ENCODE measurements around the gene ABHD12. TPM values are rescaled to one million over a fixed set of nuclear protein-coding genes. Genes with fewer than 3 reads are reported as not detected.

ABHD12 gene
- total and polyA plus RNA-seq, 9 donors, result 13.3 to 22.0 (median 15.0) TPM

GRCh38 chr20:25289886-25290597 lies 100.6 kb downstream of the ABHD12 start:
- Histone ChIP-seq H3K4me1 (ENCODE audit: control insufficient read depth, insufficient read depth, low read length) (peaks cover 9% of the 10 kb centered on the region), H3K9me3 (replicated peaks; ENCODE audit: control insufficient read depth, low read depth, low read length) (no peaks in the 10 kb centered on the region), H3K27ac (ENCODE audit: low read length) (no peak overlapping the region), H3K36me3 (ENCODE audit: control insufficient read depth, insufficient read depth, low read length) (peaks cover 70% of the 10 kb centered on the region), H3K4me3 (ENCODE audit: low read length) (no peak overlapping the region), H3K27me3 (ENCODE audit: control insufficient read depth, insufficient read depth, low read length) (no peaks in the 10 kb centered on the region)
- no peak for DNase-seq
- WGBS (ENCODE audit: insufficient coverage), result 88% methylated on average over 19 of the region's 24 CpGs

GRCh38 chr20:25288291-25289181 lies 102.1 kb downstream of the ABHD12 start:
- WGBS (ENCODE audit: insufficient coverage), result 86% methylated on average over 11 of the region's 22 CpGs
- Histone ChIP-seq H3K27me3 (ENCODE audit: control insufficient read depth, insufficient read depth, low read length) (no peaks in the 10 kb centered on the region), H3K36me3 (ENCODE audit: control insufficient read depth, insufficient read depth, low read length) (peaks cover 78% of the 10 kb centered on the region), H3K27ac (ENCODE audit: low read length) (no peak overlapping the region), H3K4me1 (ENCODE audit: control insufficient read depth, insufficient read depth, low read length) (no peaks in the 10 kb centered on the region), H3K9me3 (replicated peaks; ENCODE audit: control insufficient read depth, low read depth, low read length) (no peaks in the 10 kb centered on the region), H3K4me3 (ENCODE audit: low read length) (no peak overlapping the region)
- no peak for DNase-seq

GRCh38 chr20:25287631-25288290 lies 102.9 kb downstream of the ABHD12 start:
- no peak overlapping the region for H3K4me3 ChIP-seq (ENCODE audit: low read length)
- H3K4me1 ChIP-seq (ENCODE audit: control insufficient read depth, insufficient read depth, low read length), result no peaks in the 10 kb centered on the region
- no peak for DNase-seq
- H3K27ac ChIP-seq (ENCODE audit: low read length), result no peak overlapping the region
- 91% methylated on average over 11 of the region's 16 CpGs for whole genome bisulfite sequencing (ENCODE audit: insufficient coverage)
- H3K9me3 ChIP-seq (replicated peaks; ENCODE audit: control insufficient read depth, low read depth, low read length), result no peaks in the 10 kb centered on the region
- peaks cover 85% of the 10 kb centered on the region for H3K36me3 ChIP-seq (ENCODE audit: control insufficient read depth, insufficient read depth, low read length)
- H3K27me3 ChIP-seq (ENCODE audit: control insufficient read depth, insufficient read depth, low read length), result no peaks in the 10 kb centered on the region

- H3K27ac ChIP-seq (ENCODE audit: low read length), result no peak overlapping the region
- H3K9me3 ChIP-seq (replicated peaks; ENCODE audit: control insufficient read depth, low read depth, low read length), result no peaks in the 10 kb centered on the region
- no peaks in the 10 kb centered on the region for H3K27me3 ChIP-seq (ENCODE audit: control insufficient read depth, insufficient read depth, low read length)
- DNase-seq, result no peak
- H3K36me3 ChIP-seq (ENCODE audit: control insufficient read depth, insufficient read depth, low read length), result peaks cover 85% of the 10 kb centered on the region
- 94% methylated on average over 12 of the region's 12 CpGs for WGBS (ENCODE audit: insufficient coverage)
- H3K4me1 ChIP-seq (ENCODE audit: control insufficient read depth, insufficient read depth, low read length), result peaks cover 5% of the 10 kb centered on the region
- no peak overlapping the region for H3K4me3 ChIP-seq (ENCODE audit: low read length)
Observed at GRCh38 chr20:25286917-25287316, 103.7 kb downstream of the ABHD12 start.

GRCh38 chr20:25285856-25286798 lies 104.5 kb downstream of the ABHD12 start:
- peaks cover 10% of the 10 kb centered on the region for H3K4me1 ChIP-seq (ENCODE audit: control insufficient read depth, insufficient read depth, low read length)
- H3K9me3 ChIP-seq (replicated peaks; ENCODE audit: control insufficient read depth, low read depth, low read length), result no peaks in the 10 kb centered on the region
- peaks cover 84% of the 10 kb centered on the region for H3K36me3 ChIP-seq (ENCODE audit: control insufficient read depth, insufficient read depth, low read length)
- no peak overlapping the region for H3K27ac ChIP-seq (ENCODE audit: low read length)
- WGBS (ENCODE audit: insufficient coverage), result 96% methylated on average over 17 of the region's 24 CpGs
- H3K27me3 ChIP-seq (ENCODE audit: control insufficient read depth, insufficient read depth, low read length), result no peaks in the 10 kb centered on the region
- no peak for DNase-seq
- H3K4me3 ChIP-seq (ENCODE audit: low read length), result no peak overlapping the region

- DNase-seq, result no peak
- H3K36me3 ChIP-seq (ENCODE audit: control insufficient read depth, insufficient read depth, low read length), result peaks cover 83% of the 10 kb centered on the region
- WGBS (ENCODE audit: insufficient coverage), result 84% methylated on average over 25 of the region's 26 CpGs
Observed at GRCh38 chr20:25285091-25285647, 105.5 kb downstream of the ABHD12 start.

GRCh38 chr20:25284131-25284601 lies 106.5 kb downstream of the ABHD12 start:
- H3K36me3 ChIP-seq (ENCODE audit: control insufficient read depth, insufficient read depth, low read length), result peaks cover 75% of the 10 kb centered on the region
- no peaks in the 10 kb centered on the region for H3K27me3 ChIP-seq (ENCODE audit: control insufficient read depth, insufficient read depth, low read length)
- no peak overlapping the region for H3K4me3 ChIP-seq (ENCODE audit: low read length)
- no peak overlapping the region for H3K27ac ChIP-seq (ENCODE audit: low read length)
- DNase-seq, result no peak
- WGBS (ENCODE audit: insufficient coverage), result 92% methylated on average over 13 of the region's 17 CpGs
- H3K4me1 ChIP-seq (ENCODE audit: control insufficient read depth, insufficient read depth, low read length), result peaks cover 10% of the 10 kb centered on the region
- H3K9me3 ChIP-seq (replicated peaks; ENCODE audit: control insufficient read depth, low read depth, low read length), result no peaks in the 10 kb centered on the region

More at GRCh38 chr20:25285091-25285647, 105.5 kb downstream of the ABHD12 start:
- H3K9me3 ChIP-seq (replicated peaks; ENCODE audit: control insufficient read depth, low read depth, low read length), result no peaks in the 10 kb centered on the region
- no peak overlapping the region for H3K4me3 ChIP-seq (ENCODE audit: low read length)
- peaks cover 10% of the 10 kb centered on the region for H3K4me1 ChIP-seq (ENCODE audit: control insufficient read depth, insufficient read depth, low read length)
- H3K27ac ChIP-seq (ENCODE audit: low read length), result no peak overlapping the region
- no peaks in the 10 kb centered on the region for H3K27me3 ChIP-seq (ENCODE audit: control insufficient read depth, insufficient read depth, low read length)

GRCh38 chr20:25283221-25283951 lies 107.2 kb downstream of the ABHD12 start:
- peaks cover 10% of the 10 kb centered on the region for H3K4me1 ChIP-seq (ENCODE audit: control insufficient read depth, insufficient read depth, low read length)
- no peak for DNase-seq
- no peaks in the 10 kb centered on the region for H3K27me3 ChIP-seq (ENCODE audit: control insufficient read depth, insufficient read depth, low read length)
- peaks cover 73% of the 10 kb centered on the region for H3K36me3 ChIP-seq (ENCODE audit: control insufficient read depth, insufficient read depth, low read length)
- H3K9me3 ChIP-seq (replicated peaks; ENCODE audit: control insufficient read depth, low read depth, low read length), result no peaks in the 10 kb centered on the region
- no peak overlapping the region for H3K27ac ChIP-seq (ENCODE audit: low read length)
- H3K4me3 ChIP-seq (ENCODE audit: low read length), result no peak overlapping the region
- WGBS (ENCODE audit: insufficient coverage), result 92% methylated on average over 24 of the region's 24 CpGs

Measured in muscle of leg (tissue), 11 donors.